Gastrocnemius medialis (tissue), 4 donors: ENCODE data around the gene VPS54. TPM values are rescaled to one million over a fixed set of nuclear protein-coding genes. Genes with fewer than 3 reads are reported as not detected.

Experiments used
- ATAC-seq, 2 donors: fragments of 150-250 bp; one replicate each; pipeline ENCODE4 v1.9.1; 2016
- DNase-seq, 2 donors: peaks; one replicate each; pipeline ENCODE4 v3.0.0-alpha.2; 2019
- H3K27ac ChIP-seq, 4 donors: fragments of 200-600 bp; sonication (generic); 1 replicate in 1 of 4; 2 replicates in 3 of 4; pipeline ENCODE4 v1.5.1; 2016 to 2018; ENCODE audit warnings: mild to moderate bottlenecking in 2 of 4, moderate library complexity in 1 of 4
- H3K27me3 ChIP-seq, 3 donors: fragments of 200-600 bp; sonication (generic) in 2 of 3; 1 replicate in 1 of 3; 2 replicates in 2 of 3; pipeline versions ENCODE4 v1.5.1 to v1.6.0; 2016 to 2019; ENCODE audit warnings: mild to moderate bottlenecking in 1 of 3, moderate library complexity in 1 of 3
- H3K36me3 ChIP-seq, 2 donors: fragments of 200-600 bp; sonication (generic) in 1 of 2; one replicate each; pipeline ENCODE4 v1.5.1; 2017 to 2018
- H3K4me1 ChIP-seq, 2 donors: fragments of 200-600 bp; sonication (generic) in 1 of 2; one replicate each; pipeline ENCODE4 v1.5.1; 2016 to 2017; ENCODE audit warnings: mild to moderate bottlenecking in 2 of 2
- H3K4me3 ChIP-seq, 4 donors: fragments of 200-600 bp; sonication (generic) in 3 of 4; 1 replicate in 1 of 4; 2 replicates in 3 of 4; pipeline ENCODE4 v1.5.1; 2016 to 2019; ENCODE audit warnings: mild to moderate bottlenecking in 2 of 4
- H3K9me3 ChIP-seq, 3 donors: fragments of 200-600 bp; sonication (generic) in 2 of 3; 1 replicate in 1 of 3; 2 replicates in 2 of 3; pipeline ENCODE4 v1.5.1; 2016 to 2019
- POLR2A ChIP-seq, 2 donors: fragments of 450-650 bp; IDR thresholded peaks; one replicate each; pipeline ENCODE4 v1.6.1; 2017; ENCODE audit warnings: antibody characterized with exemption in 2 of 2, mild to moderate bottlenecking in 2 of 2, moderate library complexity in 2 of 2
- in situ Hi-C, 4 donors: fragments of 200-750 bp; cut with MboI; loops; one replicate each; pipeline versions ENCODE4 v1.15.0 to v1.8.0; 2017; ENCODE audit warnings: low sequenced_read_pairs in 4 of 4
- intact Hi-C: fragments of 100-400 bp; cut with DNase I; formaldehyde crosslinking; loops from one replicate; pipeline ENCODE4 v1.15.1; 2023; ENCODE audit warnings: low total_unique reads
- total RNA-seq, 4 donors: library from RNA; depleted of rRNA; stranded (reverse); fragments of >200 nt; gene quantifications; one replicate each; pipeline versions ENCODE4 v1.1.0 to v1.2.3, GENCODE V29; 2016
- TF ChIP-seq, protein P1 (sequence below), 5 experiments: fragments of 450-650 bp in 3 of 5; fragments of 200-600 bp in 2 of 5; sonication (generic) in 2 of 5; IDR thresholded peaks in 4 of 5; conservative IDR thresholded peaks in 1 of 5; 1 replicate in 4 of 5; 2 replicates in 1 of 5; pipeline ENCODE4 v1.5.1; 2016 to 2019; ENCODE audit warnings: antibody characterized with exemption in 5 of 5, mild to moderate bottlenecking in 3 of 5, moderate library complexity in 3 of 5

VPS54 gene
- total RNA-seq, 4 donors from 2014 or later, result 7.9 to 12.4 (median 9.8) TPM

DNA sequence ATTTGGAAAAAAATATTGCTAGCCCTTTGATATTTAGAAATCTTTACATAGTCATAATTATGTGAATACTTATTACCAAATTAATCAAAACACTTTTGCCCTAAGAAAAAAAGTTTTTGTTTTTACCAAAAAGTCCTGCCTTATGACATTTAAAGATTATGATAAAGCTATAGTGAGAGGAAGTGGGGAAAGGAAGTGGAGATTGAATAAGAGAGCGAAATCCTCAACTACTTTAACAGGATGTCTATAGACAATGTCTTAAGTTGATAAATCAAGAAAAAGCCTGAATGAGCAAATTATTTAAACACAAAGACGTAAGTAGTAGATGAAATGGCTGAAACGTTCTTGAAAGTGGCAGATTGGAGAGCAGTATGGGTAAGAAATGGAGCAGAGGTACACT is 20.9 kb upstream of the VPS54 start:
- Histone ChIP-seq H3K27ac (no peak overlapping the region), H3K4me3 (no peak overlapping the region), H3K9me3 (no peaks in the 10 kb centered on the region), H3K4me1 (peaks cover 0 to 6% of the 10 kb centered on the region in 2 donors), H3K36me3 (no peaks in the 10 kb centered on the region), H3K27me3 (no peaks in the 10 kb centered on the region)
- TF ChIP-seq POLR2A (IDR thresholded peaks at IDR 0.05), result no peak
- TF ChIP-seq, protein P1, sequence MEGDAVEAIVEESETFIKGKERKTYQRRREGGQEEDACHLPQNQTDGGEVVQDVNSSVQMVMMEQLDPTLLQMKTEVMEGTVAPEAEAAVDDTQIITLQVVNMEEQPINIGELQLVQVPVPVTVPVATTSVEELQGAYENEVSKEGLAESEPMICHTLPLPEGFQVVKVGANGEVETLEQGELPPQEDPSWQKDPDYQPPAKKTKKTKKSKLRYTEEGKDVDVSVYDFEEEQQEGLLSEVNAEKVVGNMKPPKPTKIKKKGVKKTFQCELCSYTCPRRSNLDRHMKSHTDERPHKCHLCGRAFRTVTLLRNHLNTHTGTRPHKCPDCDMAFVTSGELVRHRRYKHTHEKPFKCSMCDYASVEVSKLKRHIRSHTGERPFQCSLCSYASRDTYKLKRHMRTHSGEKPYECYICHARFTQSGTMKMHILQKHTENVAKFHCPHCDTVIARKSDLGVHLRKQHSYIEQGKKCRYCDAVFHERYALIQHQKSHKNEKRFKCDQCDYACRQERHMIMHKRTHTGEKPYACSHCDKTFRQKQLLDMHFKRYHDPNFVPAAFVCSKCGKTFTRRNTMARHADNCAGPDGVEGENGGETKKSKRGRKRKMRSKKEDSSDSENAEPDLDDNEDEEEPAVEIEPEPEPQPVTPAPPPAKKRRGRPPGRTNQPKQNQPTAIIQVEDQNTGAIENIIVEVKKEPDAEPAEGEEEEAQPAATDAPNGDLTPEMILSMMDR (IDR thresholded peaks at IDR 0.05 in 4 of 5, conservative IDR thresholded peaks at IDR 0.05 in 1 of 5), result no peak
- intact Hi-C loops, result no loop called here
- in situ Hi-C loops, result loop anchor here in 2 of 4 donors (25.0 kb wide), 2 partner anchors 272 to 447 kb away; no protein-coding TSS in a partner anchor
- ATAC-seq (no peak), DNase-seq (no peak)

GRCh38 chr2:64036034-64036705 is 16.9 kb upstream of the VPS54 start:
- in situ Hi-C loops, result loop anchor here in 2 of 4 donors (25.0 kb wide), 2 partner anchors 276 to 451 kb away; no protein-coding TSS in a partner anchor
- no peak for DNase-seq
- H3K27me3 ChIP-seq, result no peaks in the 10 kb centered on the region

DNA sequence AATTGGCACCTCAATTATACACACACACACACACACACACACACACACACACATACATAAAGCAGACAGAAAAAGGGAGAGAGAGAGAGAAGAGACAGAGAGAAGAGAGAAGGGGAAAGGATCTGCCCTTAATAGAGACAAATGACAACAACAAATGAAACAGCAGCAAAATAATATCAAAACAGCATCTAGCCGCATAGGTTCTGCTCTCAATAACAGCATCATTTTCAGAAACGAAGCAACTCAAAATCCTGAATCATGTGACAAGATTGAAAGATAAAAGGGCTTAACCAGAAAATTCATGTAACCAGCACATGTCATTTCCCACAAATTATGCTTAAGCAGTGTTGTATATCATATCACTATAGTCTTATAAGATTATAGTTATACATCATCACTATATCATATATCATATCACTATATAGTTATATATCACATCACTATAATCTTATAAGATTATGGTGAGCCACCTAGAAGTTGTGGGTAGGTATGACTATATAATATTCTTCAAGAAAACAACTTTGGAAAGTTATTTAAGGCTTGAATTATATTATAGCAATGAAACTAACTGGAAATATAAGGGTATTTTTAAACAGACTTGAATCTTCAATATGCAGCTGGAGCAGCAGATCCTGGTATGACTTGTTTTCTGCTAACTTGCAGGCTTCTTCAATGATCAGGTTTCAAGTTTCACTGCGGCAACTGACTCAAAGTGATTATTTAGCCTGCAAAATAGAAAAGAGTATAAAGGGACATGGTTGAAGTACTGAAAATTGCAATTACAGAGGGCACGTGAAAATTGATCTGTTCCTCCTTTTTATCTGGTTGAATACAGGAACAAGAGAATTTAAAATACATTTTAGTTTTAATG is 16.1 kb upstream of the VPS54 start:
- H3K36me3 ChIP-seq, result no peaks in the 10 kb centered on the region
- TF ChIP-seq, protein P1 (IDR thresholded peaks at IDR 0.05 in 4 of 5, conservative IDR thresholded peaks at IDR 0.05 in 1 of 5), result no peak
- TF ChIP-seq POLR2A (IDR thresholded peaks at IDR 0.05), result no peak
- H3K27me3 ChIP-seq, result no peaks in the 10 kb centered on the region
- no peaks in the 10 kb centered on the region for H3K9me3 ChIP-seq
- H3K27ac ChIP-seq, result no peak overlapping the region
- intact Hi-C loops (no loop called here), in situ Hi-C loops (loop anchor here in 2 of 4 donors (25.0 kb wide), 2 partner anchors 277 to 452 kb away; no protein-coding TSS in a partner anchor)
- peaks cover 0 to 6% of the 10 kb centered on the region in 2 donors for H3K4me1 ChIP-seq
- DNase-seq, result no peak
- no peak for ATAC-seq
- H3K4me3 ChIP-seq, result no peak overlapping the region

More at GRCh38 chr2:64036034-64036705, 16.9 kb upstream of the VPS54 start:
- TF ChIP-seq, protein P1 (IDR thresholded peaks at IDR 0.05 in 4 of 5, conservative IDR thresholded peaks at IDR 0.05 in 1 of 5), result no peak
- no peak for TF ChIP-seq POLR2A (IDR thresholded peaks at IDR 0.05)
- Histone ChIP-seq H3K36me3 (no peaks in the 10 kb centered on the region), H3K9me3 (no peaks in the 10 kb centered on the region), H3K4me3 (no peak overlapping the region), H3K27ac (no peak overlapping the region), H3K4me1 (peaks cover 0 to 6% of the 10 kb centered on the region in 2 donors)
- intact Hi-C loops, result no loop called here
- ATAC-seq, result no peak

GRCh38 chr2:64029116-64029665 is 10.0 kb upstream of the VPS54 start:
- no peak for TF ChIP-seq POLR2A (IDR thresholded peaks at IDR 0.05)
- TF ChIP-seq, protein P1 (IDR thresholded peaks at IDR 0.05 in 4 of 5, conservative IDR thresholded peaks at IDR 0.05 in 1 of 5), result no peak
- Histone ChIP-seq H3K4me1 (no peaks in the 10 kb centered on the region), H3K36me3 (no peaks in the 10 kb centered on the region), H3K27ac (no peak overlapping the region), H3K9me3 (no peaks in the 10 kb centered on the region), H3K4me3 (no peak overlapping the region), H3K27me3 (no peaks in the 10 kb centered on the region)
- DNase-seq, result no peak
- intact Hi-C loops, result no loop called here
- in situ Hi-C loops, result loop anchor here in 2 of 4 donors (25.0 kb wide), 2 partner anchors 283 to 458 kb away; no protein-coding TSS in a partner anchor
- no peak for ATAC-seq
